Hepatocyte (in vitro differentiated cells): ENCODE data around the gene EYS. TPM values are rescaled to one million over a fixed set of nuclear protein-coding genes. Genes with fewer than 3 reads are reported as not detected.

Source experiments
- DNase-seq: peaks from one replicate; pipeline ENCODE4 v3.0.0-alpha.2; 2016; ENCODE audit warnings: low spot score
- H2AFZ ChIP-seq: fragments of 200-600 bp; sonication (generic); 2 replicates; pipeline ENCODE4 v1.6.0; 2016; ENCODE audit warnings: antibody characterized with exemption, mild to moderate bottlenecking
- H3K27ac ChIP-seq: fragments of 200-600 bp; sonication (generic); 2 replicates; pipeline ENCODE4 v1.5.1; 2016; ENCODE audit warnings: mild to moderate bottlenecking
- H3K27me3 ChIP-seq: fragments of 200-600 bp; sonication (generic); 2 replicates; pipeline ENCODE4 v1.6.1; 2016
- H3K36me3 ChIP-seq: fragments of 200-600 bp; sonication (generic); replicated peaks from 2 replicates; pipeline ENCODE4 v1.5.1; 2016; ENCODE audit warnings: low read depth; ENCODE audit not compliant: insufficient read depth
- H3K4me1 ChIP-seq: fragments of 200-600 bp; sonication (generic); 2 replicates; pipeline ENCODE4 v1.5.1; 2016; ENCODE audit warnings: mild to moderate bottlenecking, moderate library complexity; ENCODE audit not compliant: insufficient read depth
- H3K4me2 ChIP-seq: fragments of 200-600 bp; sonication (generic); 2 replicates; pipeline ENCODE4 v1.6.0; 2016
- H3K4me3 ChIP-seq: fragments of 200-600 bp; sonication (generic); 2 replicates; pipeline ENCODE4 v1.5.1; 2016; ENCODE audit warnings: mild to moderate bottlenecking
- H3K79me2 ChIP-seq: fragments of 200-600 bp; sonication (generic); 2 replicates; pipeline ENCODE4 v1.6.0; 2017; ENCODE audit warnings: mild to moderate bottlenecking
- H3K9me2 ChIP-seq: fragments of 200-600 bp; sonication (generic); replicated peaks from 2 replicates; pipeline ENCODE4 v1.6.0; 2017; ENCODE audit warnings: mild to moderate bottlenecking; ENCODE audit not compliant: insufficient read depth
- H3K9me3 ChIP-seq: fragments of 200-600 bp; sonication (generic); 2 replicates; pipeline ENCODE4 v1.5.1; 2016; ENCODE audit warnings: low read depth, mild to moderate bottlenecking
- H4K20me1 ChIP-seq: fragments of 200-600 bp; sonication (generic); 2 replicates; pipeline ENCODE4 v1.6.0; 2016; ENCODE audit warnings: mild to moderate bottlenecking; ENCODE audit not compliant: insufficient read depth, poor library complexity, severe bottlenecking
- EZH2 ChIP-seq: fragments of 200-600 bp; sonication (generic); IDR thresholded peaks from 2 replicates; pipeline ENCODE4 v1.6.1; 2016; ENCODE audit warnings: antibody characterized with exemption, mild to moderate bottlenecking, borderline replicate concordance
- EZH2phosphoT487 ChIP-seq: fragments of 200-600 bp; sonication (generic); IDR thresholded peaks from one replicate; pipeline ENCODE4 v1.6.1; 2018; ENCODE audit warnings: antibody characterized with exemption, mild to moderate bottlenecking, low read depth, moderate library complexity; ENCODE audit not compliant: unreplicated experiment, severe bottlenecking
- WGBS: methylation state at CpG from one replicate; pipeline ENCODE4 v1.1.6; 2016; ENCODE audit warnings: low lambda C conversion rate; ENCODE audit errors: missing lambda C conversion rate; 5-methylcytosine and 5-hydroxymethylcytosine counted together
- polyA plus RNA-seq: library from polyadenylated mRNA; unstranded; fragments of >200 nt; fragmentation: Nextera tagmentation; extraction: Ambion mirVana; gene quantifications from 2 replicates; pipeline ENCODE4 v1.2.1, GENCODE V29; 2016
- total RNA-seq: library from RNA; depleted of rRNA; stranded (reverse); fragments of >200 nt; gene quantifications from 2 replicates; pipeline ENCODE4 v1.2.3, GENCODE V29; 2014
- TF ChIP-seq, protein P1 (sequence below): fragments of 200-600 bp; sonication (generic); IDR thresholded peaks from 2 replicates; pipeline ENCODE4 v1.5.1; 2016; ENCODE audit warnings: antibody characterized with exemption, mild to moderate bottlenecking; ENCODE audit not compliant: poor library complexity

EYS gene
- total and polyA plus RNA-seq, 2 experiments from 2014 or later: 0.57 to 0.68 TPM

- Histone ChIP-seq H3K27me3 (no peaks in the 10 kb centered on the region), H3K4me3 (no peak overlapping the region), H3K9me3 (no peaks in the 10 kb centered on the region), H3K27ac (no peak overlapping the region), H3K79me2 (no peaks in the 10 kb centered on the region), H3K4me1 (no peaks in the 10 kb centered on the region), H2AFZ (no peak overlapping the region), H3K36me3 (no peaks in the 10 kb centered on the region), H4K20me1 (no peaks in the 10 kb centered on the region), H3K9me2 (no peaks in the 10 kb centered on the region), H3K4me2 (no peak overlapping the region)
- 88% methylated on average over 4 of the region's 4 CpGs for WGBS
- TF ChIP-seq, protein P1, sequence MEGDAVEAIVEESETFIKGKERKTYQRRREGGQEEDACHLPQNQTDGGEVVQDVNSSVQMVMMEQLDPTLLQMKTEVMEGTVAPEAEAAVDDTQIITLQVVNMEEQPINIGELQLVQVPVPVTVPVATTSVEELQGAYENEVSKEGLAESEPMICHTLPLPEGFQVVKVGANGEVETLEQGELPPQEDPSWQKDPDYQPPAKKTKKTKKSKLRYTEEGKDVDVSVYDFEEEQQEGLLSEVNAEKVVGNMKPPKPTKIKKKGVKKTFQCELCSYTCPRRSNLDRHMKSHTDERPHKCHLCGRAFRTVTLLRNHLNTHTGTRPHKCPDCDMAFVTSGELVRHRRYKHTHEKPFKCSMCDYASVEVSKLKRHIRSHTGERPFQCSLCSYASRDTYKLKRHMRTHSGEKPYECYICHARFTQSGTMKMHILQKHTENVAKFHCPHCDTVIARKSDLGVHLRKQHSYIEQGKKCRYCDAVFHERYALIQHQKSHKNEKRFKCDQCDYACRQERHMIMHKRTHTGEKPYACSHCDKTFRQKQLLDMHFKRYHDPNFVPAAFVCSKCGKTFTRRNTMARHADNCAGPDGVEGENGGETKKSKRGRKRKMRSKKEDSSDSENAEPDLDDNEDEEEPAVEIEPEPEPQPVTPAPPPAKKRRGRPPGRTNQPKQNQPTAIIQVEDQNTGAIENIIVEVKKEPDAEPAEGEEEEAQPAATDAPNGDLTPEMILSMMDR: no peak
- TF ChIP-seq EZH2phosphoT487 (no peak), EZH2 (no peak)
- no peak for DNase-seq
Measured at GRCh38 chr6:63744810-63745209, 1962.2 kb downstream of the EYS start.

DNA sequence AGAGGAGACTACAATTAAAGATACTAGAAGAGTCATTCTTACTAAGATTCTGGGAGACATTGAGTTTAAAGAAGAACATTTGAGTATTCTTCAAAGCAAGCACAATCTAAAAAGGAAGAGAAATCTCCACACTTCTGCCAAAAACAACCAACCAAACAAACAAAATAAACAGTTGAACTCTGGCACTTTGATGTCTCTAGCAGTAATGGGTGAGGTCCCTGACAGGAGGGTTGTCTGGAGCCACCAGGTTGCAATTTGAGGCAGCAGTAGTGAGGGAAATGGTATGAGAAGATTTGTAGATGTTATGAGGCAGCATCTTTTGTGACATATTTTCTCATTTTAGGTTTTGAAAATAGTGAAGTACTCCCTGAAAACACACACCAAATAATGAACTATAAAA, 1963.3 kb downstream of the EYS start:
- no peaks in the 10 kb centered on the region for H4K20me1 ChIP-seq
- no peak overlapping the region for H3K4me3 ChIP-seq
- H3K36me3 ChIP-seq: no peaks in the 10 kb centered on the region
- no peak overlapping the region for H3K4me2 ChIP-seq
- H2AFZ ChIP-seq: no peak overlapping the region
- no peak overlapping the region for H3K27ac ChIP-seq
- H3K27me3 ChIP-seq: no peaks in the 10 kb centered on the region
- DNase-seq: no peak
- no peaks in the 10 kb centered on the region for H3K9me2 ChIP-seq
- TF ChIP-seq, protein P1: no peak
- no peak for TF ChIP-seq EZH2
- TF ChIP-seq EZH2phosphoT487: no peak
- no peaks in the 10 kb centered on the region for H3K4me1 ChIP-seq
- H3K79me2 ChIP-seq: no peaks in the 10 kb centered on the region
- H3K9me3 ChIP-seq: no peaks in the 10 kb centered on the region

DNA sequence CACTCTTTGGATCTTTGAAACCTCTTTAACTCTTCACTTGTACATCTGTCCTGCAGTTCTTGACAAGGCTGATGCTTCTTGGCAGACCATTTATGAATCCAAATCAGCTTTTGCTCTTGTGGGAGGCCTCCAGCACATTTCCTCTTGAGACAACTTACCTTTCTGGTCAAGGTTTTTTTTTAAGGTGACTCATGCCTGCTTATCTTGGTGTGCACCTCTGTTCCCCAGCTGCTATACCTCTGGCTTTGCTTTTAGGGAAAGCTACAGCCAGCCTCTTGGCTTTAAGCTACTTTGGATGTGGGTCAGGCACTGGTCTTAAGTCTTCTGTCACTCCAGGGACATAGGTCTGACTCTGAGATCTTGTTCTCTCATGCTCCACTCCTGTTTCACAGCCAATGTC, 1965.0 kb downstream of the EYS start:
- no peaks in the 10 kb centered on the region for H3K9me3 ChIP-seq
- no peak overlapping the region for H3K4me2 ChIP-seq
- no peaks in the 10 kb centered on the region for H4K20me1 ChIP-seq
- TF ChIP-seq, protein P1: no peak
- TF ChIP-seq EZH2: no peak
- H3K4me3 ChIP-seq: no peak overlapping the region
- no peak overlapping the region for H3K27ac ChIP-seq
- no peaks in the 10 kb centered on the region for H3K9me2 ChIP-seq
- H3K79me2 ChIP-seq: no peaks in the 10 kb centered on the region
- no peak overlapping the region for H2AFZ ChIP-seq
- H3K36me3 ChIP-seq: no peaks in the 10 kb centered on the region
- H3K4me1 ChIP-seq: no peaks in the 10 kb centered on the region
- no peak for DNase-seq
- H3K27me3 ChIP-seq: no peaks in the 10 kb centered on the region

- no peaks in the 10 kb centered on the region for H3K4me1 ChIP-seq
- no peak overlapping the region for H2AFZ ChIP-seq
- no peak for DNase-seq
- no peaks in the 10 kb centered on the region for H3K79me2 ChIP-seq
- no peaks in the 10 kb centered on the region for H4K20me1 ChIP-seq
- no peak overlapping the region for H3K27ac ChIP-seq
- TF ChIP-seq, protein P1: no peak
- no peak for TF ChIP-seq EZH2
- TF ChIP-seq EZH2phosphoT487: no peak
- H3K9me2 ChIP-seq: no peaks in the 10 kb centered on the region
- H3K9me3 ChIP-seq: no peaks in the 10 kb centered on the region
- no peak overlapping the region for H3K4me2 ChIP-seq
- no peaks in the 10 kb centered on the region for H3K36me3 ChIP-seq
- H3K27me3 ChIP-seq: no peaks in the 10 kb centered on the region
- 65% methylated on average over 2 of the region's 2 CpGs for WGBS
- H3K4me3 ChIP-seq: no peak overlapping the region
Measured at GRCh38 chr6:63740709-63741108, 1966.3 kb downstream of the EYS start.
